PC-9 (cell line): Measurements from ENCODE around the gene FAM83G. TPM values are rescaled to one million over a fixed set of nuclear protein-coding genes. Genes with fewer than 3 reads are reported as not detected.

Experiments used
- BruUV-seq: library from RNA; stranded (reverse); fragments of 400-500 nt; replicated peaks from 2 replicates; lab custom pipeline; 2021; lab: Mats Ljungman, UMichigan
- CTCF ChIA-PET: fragments of 300-600 bp; sonication (Branson Sonifier 250); formaldehyde crosslinking; loops from one replicate; lab custom pipeline; 2022; ENCODE audit warnings: antibody characterized with exemption; lab: Charles Lee
- POLR2A ChIA-PET: fragments of 300-600 bp; sonication (Branson Sonifier 250); formaldehyde crosslinking; loops from one replicate; lab custom pipeline; 2022; ENCODE audit warnings: antibody characterized with exemption; ENCODE audit not compliant: unreplicated experiment; lab: Charles Lee
- DNase-seq, 2 experiments: peaks; one replicate each; pipeline versions ENCODE4 v3.0.0 to v3.0.0-alpha.2; 2015 to 2022; ENCODE audit warnings: mixed read lengths in 1 of 2
- H2AFZ ChIP-seq: fragments of 200-600 bp; sonication (generic); 2 replicates; pipeline ENCODE4 v1.8.1; 2017; ENCODE audit warnings: antibody characterized with exemption
- H3F3A ChIP-seq: fragments of 200-600 bp; sonication (generic); 2 replicates; pipeline ENCODE4 v1.8.1; 2017; ENCODE audit warnings: antibody characterized with exemption, mild to moderate bottlenecking, low read depth; ENCODE audit not compliant: insufficient read depth
- H3K27ac ChIP-seq: fragments of 200-600 bp; sonication (generic); 2 replicates; pipeline ENCODE4 v1.6.1; 2016; ENCODE audit warnings: mixed run types
- H3K27me3 ChIP-seq: fragments of 200-600 bp; sonication (generic); 2 replicates; pipeline ENCODE4 v1.6.1; 2016; ENCODE audit warnings: low read depth, mixed run types; ENCODE audit not compliant: insufficient read depth
- H3K36me3 ChIP-seq: fragments of 200-600 bp; sonication (generic); 2 replicates; pipeline ENCODE4 v1.6.1; 2016; ENCODE audit warnings: low read depth, mixed run types
- H3K4me1 ChIP-seq: fragments of 200-600 bp; sonication (generic); replicated peaks from 2 replicates; pipeline ENCODE4 v1.6.1; 2016; ENCODE audit warnings: mixed run types; ENCODE audit not compliant: insufficient read depth
- H3K4me2 ChIP-seq: fragments of 200-600 bp; sonication (generic); 2 replicates; pipeline ENCODE4 v1.6.1; 2017; ENCODE audit warnings: mixed run types
- H3K4me3 ChIP-seq: fragments of 200-600 bp; sonication (generic); 2 replicates; pipeline ENCODE4 v1.6.1; 2016; ENCODE audit warnings: mixed run types
- H3K79me2 ChIP-seq: fragments of 200-600 bp; sonication (generic); 2 replicates; pipeline ENCODE4 v1.6.1; 2017; ENCODE audit warnings: low read depth, mixed run types
- H3K9me2 ChIP-seq: fragments of 200-600 bp; sonication (generic); 2 replicates; pipeline ENCODE4 v1.8.1; 2017; ENCODE audit warnings: mild to moderate bottlenecking; ENCODE audit not compliant: insufficient read depth
- H3K9me3 ChIP-seq: fragments of 200-600 bp; sonication (generic); 2 replicates; pipeline ENCODE4 v1.8.1; 2016; ENCODE audit warnings: low read depth; ENCODE audit not compliant: insufficient read depth
- H4K20me1 ChIP-seq: fragments of 200-600 bp; sonication (generic); 2 replicates; pipeline ENCODE4 v1.8.1; 2017; ENCODE audit not compliant: insufficient read depth
- EZH2 ChIP-seq: fragments of 200-600 bp; sonication (generic); IDR thresholded peaks from 2 replicates; pipeline ENCODE4 v1.8.0; 2017; ENCODE audit warnings: antibody characterized with exemption, low read depth
- intact Hi-C: fragments of 100-400 bp; cut with micrococcal nuclease; formaldehyde crosslinking; loops from one replicate; pipeline ENCODE4 v1.10.0; 2022; ENCODE audit not compliant: unreplicated experiment
- total RNA-seq: library from RNA; stranded (reverse); gene quantifications from 2 replicates; pipeline ENCODE4 v1.2.3, GENCODE V29; 2021
- TF ChIP-seq, protein P1 (sequence below): fragments of 200-600 bp; sonication (generic); conservative IDR thresholded peaks from 2 replicates; pipeline ENCODE4 v1.6.1; 2017; ENCODE audit warnings: mixed run types, antibody characterized with exemption, mild to moderate bottlenecking, moderate library complexity

The FAM83G gene
- total RNA-seq, 1 experiment from 2014 or later, result 30.2 TPM

DNA sequence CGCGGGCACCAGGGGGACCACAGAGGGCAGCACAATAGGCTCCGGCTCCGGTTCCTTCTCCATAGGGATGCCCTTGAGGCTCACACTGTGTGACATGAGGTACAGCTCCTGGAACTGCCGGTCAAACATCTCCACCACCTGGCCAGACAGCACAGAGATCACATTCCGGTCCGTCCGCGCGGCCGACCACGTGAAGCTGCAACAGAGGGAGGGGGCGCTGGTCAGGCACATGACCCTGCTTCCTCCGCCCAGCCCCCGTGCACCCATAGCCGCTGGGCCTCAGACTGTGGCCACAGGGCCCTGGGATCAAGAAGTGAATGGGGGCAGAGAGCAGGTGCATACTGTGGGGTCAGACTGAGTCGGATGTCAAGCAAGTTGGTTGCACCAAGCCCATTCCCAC lies 25.9 kb downstream of the FAM83G start:
- H3K9me3 ChIP-seq, result no peaks in the 10 kb centered on the region
- no peak overlapping the region for H3K4me2 ChIP-seq
- H2AFZ ChIP-seq, result no peak overlapping the region
- ChIA-PET CTCF (no interaction called here), POLR2A (no interaction called here)
- peaks cover 12% of the 10 kb centered on the region for H3K4me1 ChIP-seq
- no peak overlapping the region for H3K4me3 ChIP-seq
- H3K27me3 ChIP-seq, result no peaks in the 10 kb centered on the region
- H3K27ac ChIP-seq, result no peak overlapping the region
- H3K9me2 ChIP-seq, result no peaks in the 10 kb centered on the region
- no peaks in the 10 kb centered on the region for H3K79me2 ChIP-seq
- peaks cover 11% of the 10 kb centered on the region; the same call in 1 of the 2 replicates for H3K36me3 ChIP-seq
- DNase-seq, result no peak
- peaks cover 10% of the 10 kb centered on the region; the same call in 1 of the 2 replicates for H3F3A ChIP-seq
- intact Hi-C loops, result no loop called here
- TF ChIP-seq, protein P1, sequence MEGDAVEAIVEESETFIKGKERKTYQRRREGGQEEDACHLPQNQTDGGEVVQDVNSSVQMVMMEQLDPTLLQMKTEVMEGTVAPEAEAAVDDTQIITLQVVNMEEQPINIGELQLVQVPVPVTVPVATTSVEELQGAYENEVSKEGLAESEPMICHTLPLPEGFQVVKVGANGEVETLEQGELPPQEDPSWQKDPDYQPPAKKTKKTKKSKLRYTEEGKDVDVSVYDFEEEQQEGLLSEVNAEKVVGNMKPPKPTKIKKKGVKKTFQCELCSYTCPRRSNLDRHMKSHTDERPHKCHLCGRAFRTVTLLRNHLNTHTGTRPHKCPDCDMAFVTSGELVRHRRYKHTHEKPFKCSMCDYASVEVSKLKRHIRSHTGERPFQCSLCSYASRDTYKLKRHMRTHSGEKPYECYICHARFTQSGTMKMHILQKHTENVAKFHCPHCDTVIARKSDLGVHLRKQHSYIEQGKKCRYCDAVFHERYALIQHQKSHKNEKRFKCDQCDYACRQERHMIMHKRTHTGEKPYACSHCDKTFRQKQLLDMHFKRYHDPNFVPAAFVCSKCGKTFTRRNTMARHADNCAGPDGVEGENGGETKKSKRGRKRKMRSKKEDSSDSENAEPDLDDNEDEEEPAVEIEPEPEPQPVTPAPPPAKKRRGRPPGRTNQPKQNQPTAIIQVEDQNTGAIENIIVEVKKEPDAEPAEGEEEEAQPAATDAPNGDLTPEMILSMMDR, result no peak
- TF ChIP-seq EZH2, result no peak
- H4K20me1 ChIP-seq, result peaks cover 9% of the 10 kb centered on the region
- no TSS peak for BruUV-seq

DNA sequence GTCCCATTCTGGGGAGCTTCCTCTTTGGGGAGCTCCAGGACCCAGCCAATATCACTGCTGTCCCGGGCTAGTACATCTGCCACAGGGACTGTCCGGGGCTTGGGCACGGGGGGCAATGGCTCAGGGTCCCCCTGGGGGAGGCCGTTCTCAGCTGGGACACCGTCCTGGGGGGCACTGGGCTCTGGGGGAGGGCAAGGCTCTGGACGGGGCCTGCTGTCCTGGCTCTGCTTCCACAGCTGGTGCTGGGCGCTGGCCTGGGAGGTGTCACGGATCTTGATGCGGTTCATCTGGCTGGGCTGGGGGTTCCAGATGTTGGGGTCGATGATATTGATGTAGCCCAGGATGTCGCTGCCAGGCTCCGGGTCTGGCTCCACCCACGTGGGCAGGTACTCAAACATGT lies 26.5 kb downstream of the FAM83G start:
- TF ChIP-seq, protein P1, result no peak
- no peak for TF ChIP-seq EZH2
- H3K4me3 ChIP-seq, result no peak overlapping the region
- no peak for DNase-seq
- intact Hi-C loops, result no loop called here
- no peaks in the 10 kb centered on the region for H3K9me3 ChIP-seq
- no peaks in the 10 kb centered on the region for H3K9me2 ChIP-seq
- peaks cover 10% of the 10 kb centered on the region; the same call in 1 of the 2 replicates for H3F3A ChIP-seq
- BruUV-seq, result no TSS peak
- H3K4me2 ChIP-seq, result no peak overlapping the region
- H2AFZ ChIP-seq, result no peak overlapping the region
- H3K4me1 ChIP-seq, result peaks cover 12% of the 10 kb centered on the region
- H3K36me3 ChIP-seq, result peaks cover 11% of the 10 kb centered on the region; the same call in 1 of the 2 replicates
- ChIA-PET CTCF (no interaction called here), POLR2A (no interaction called here)
- no peak overlapping the region for H3K27ac ChIP-seq
- no peaks in the 10 kb centered on the region for H3K79me2 ChIP-seq
- no peaks in the 10 kb centered on the region for H3K27me3 ChIP-seq
- H4K20me1 ChIP-seq, result peaks cover 9% of the 10 kb centered on the region

DNA sequence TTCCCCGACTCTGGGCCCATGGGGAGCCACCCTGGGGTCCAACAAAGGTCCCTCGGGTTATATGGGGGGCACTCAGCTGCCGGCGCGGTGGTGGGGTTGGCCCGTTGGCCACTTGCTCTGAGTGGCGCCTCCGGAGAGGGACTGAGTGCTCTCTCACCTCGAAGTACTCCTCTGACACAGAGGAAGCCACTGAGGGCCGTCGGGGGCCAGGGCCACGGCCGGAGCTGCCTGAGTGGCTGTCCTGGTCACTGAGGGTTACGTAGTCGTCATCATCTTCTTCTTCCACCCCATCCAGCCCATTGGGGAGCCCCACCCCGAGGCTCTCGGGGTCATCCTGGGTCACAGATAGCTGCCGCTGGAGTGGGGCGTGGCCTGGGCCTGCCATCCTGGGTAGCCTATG lies 26.9 kb downstream of the FAM83G start:
- Histone ChIP-seq H3K4me2 (no peak overlapping the region), H2AFZ (no peak overlapping the region), H3K36me3 (peaks cover 11% of the 10 kb centered on the region; the same call in 1 of the 2 replicates), H3K27me3 (no peaks in the 10 kb centered on the region), H3K27ac (no peak overlapping the region), H3K4me3 (no peak overlapping the region), H3K4me1 (peaks cover 10% of the 10 kb centered on the region), H3K9me3 (no peaks in the 10 kb centered on the region), H3K79me2 (no peaks in the 10 kb centered on the region), H3F3A (peaks cover 10% of the 10 kb centered on the region; the same call in 1 of the 2 replicates), H4K20me1 (peaks cover 5% of the 10 kb centered on the region), H3K9me2 (no peaks in the 10 kb centered on the region)
- TF ChIP-seq, protein P1, result no peak
- TF ChIP-seq EZH2, result no peak
- intact Hi-C loops, result no loop called here
- BruUV-seq, result TSS peak; percentile 3
- ChIA-PET POLR2A (no interaction called here), CTCF (no interaction called here)
- DNase-seq, result no peak
